HCT116 (cell line): ENCODE data around the gene TRAPPC12. TPM values are rescaled to one million over a fixed set of nuclear protein-coding genes. Genes with fewer than 3 reads are reported as not detected.

Experiments
- ATAC-seq: fragments of 200-7000 bp; cut with Tn5 transposase; 2 replicates; pipeline ENCODE4 v1.9.1; 2020; ENCODE audit warnings: mild to moderate bottlenecking, moderate library complexity
- BruUV-seq: library from RNA; stranded (reverse); fragments of 400-500 nt; replicated peaks from 2 replicates; lab custom pipeline; 2021; lab: Mats Ljungman, UMichigan
- CTCF ChIA-PET: fragments of 300-600 bp; sonication (Branson Sonifier 250); formaldehyde crosslinking; loops from one replicate; lab custom pipeline; 2021; ENCODE audit warnings: antibody characterized with exemption; lab: Charles Lee
- POLR2A ChIA-PET: fragments of 300-600, 350-600 bp; sonication (Branson Sonifier 250); formaldehyde crosslinking; loops from one replicate; lab custom pipeline; 2021; ENCODE audit warnings: antibody characterized with exemption; lab: Charles Lee
- RAD21 ChIA-PET, 2 experiments: fragments of 300-600 bp; sonication (Branson Sonifier 250); formaldehyde crosslinking; loops; one replicate each; lab custom pipeline; 2023; ENCODE audit warnings: low total read pairs in 2 of 2; ENCODE audit not compliant: uncharacterized antibody in 2 of 2, unreplicated experiment in 2 of 2, low non-redundant PET in 1 of 2; lab: Charles Lee
- DNase-seq: peaks from one replicate; pipeline ENCODE4 v3.0.0-alpha.2; 2010; ENCODE audit warnings: low read depth, low spot score
- H2AFZ ChIP-seq: fragments of 200-600 bp; shearing (Covaris generic), sonication (generic); 2 replicates; pipeline ENCODE4 v1.6.1; 2017; ENCODE audit warnings: low read depth, mixed run types, mixed read lengths, antibody characterized with exemption, low read length; ENCODE audit not compliant: poor library complexity, severe bottlenecking
- H3K27ac ChIP-seq: 2 replicates; pipeline ENCODE4 v1.5.1; 2012; ENCODE audit warnings: low read depth, low read length
- H3K27me3 ChIP-seq: fragments of 200-600 bp; sonication (generic); 2 replicates; pipeline ENCODE4 v1.6.1; 2016; ENCODE audit warnings: mixed run types, low read length, mixed read lengths; ENCODE audit not compliant: insufficient read depth
- H3K36me3 ChIP-seq, 2 experiments: fragments of 200-500 bp in 1 of 2; fragments of 200-600 bp in 1 of 2; sonication (Bioruptor generic) in 1 of 2; sonication (generic) in 1 of 2; 2 replicates each; pipeline versions ENCODE4 v1.5.1 to v1.6.1; 2014 to 2016; ENCODE audit warnings: low read length in 2 of 2, inconsistent platforms in 1 of 2, mixed read lengths in 1 of 2, mixed run types in 1 of 2; ENCODE audit not compliant: insufficient read depth in 2 of 2, control insufficient read depth in 1 of 2
- H3K4me1 ChIP-seq, 2 experiments: fragments of 200-600 bp in 1 of 2; sonication (generic) in 1 of 2; 2 replicates each; pipeline versions ENCODE4 v1.5.1 to v1.6.1; 2012 to 2017; ENCODE audit warnings: low read length in 2 of 2, inconsistent platforms in 1 of 2, mild to moderate bottlenecking in 1 of 2, mixed read lengths in 1 of 2, mixed run types in 1 of 2, moderate library complexity in 1 of 2; ENCODE audit not compliant: insufficient read depth in 2 of 2, control insufficient read depth in 1 of 2
- H3K4me2 ChIP-seq: fragments of 200-600 bp; sonication (generic); 2 replicates; pipeline ENCODE4 v1.6.1; 2017; ENCODE audit warnings: mixed run types, low read length, mixed read lengths
- H3K4me3 ChIP-seq, 2 experiments: fragments of 200-600 bp in 1 of 2; sonication (generic) in 1 of 2; replicated peaks in 1 of 2; 2 replicates each; pipeline ENCODE4 v1.5.1; 2011 to 2016; ENCODE audit warnings: low read length in 2 of 2, control low read depth in 1 of 2, low read depth in 1 of 2, mild to moderate bottlenecking in 1 of 2, mixed read lengths in 1 of 2, mixed run types in 1 of 2
- H3K79me2 ChIP-seq: fragments of 200-600 bp; sonication (generic); 2 replicates; pipeline ENCODE4 v1.6.1; 2017; ENCODE audit warnings: mild to moderate bottlenecking, mixed run types, low read length, moderate library complexity, mixed read lengths; ENCODE audit not compliant: insufficient read depth
- H3K9ac ChIP-seq: fragments of 200-600 bp; sonication (generic); 2 replicates; pipeline ENCODE4 v1.6.1; 2016; ENCODE audit warnings: low read length, mixed read lengths
- H3K9me2 ChIP-seq: fragments of 200-600 bp; sonication (generic), shearing (Covaris generic); 2 replicates; pipeline ENCODE4 v1.6.1; 2017; ENCODE audit warnings: mixed run types, mild to moderate bottlenecking, moderate library complexity; ENCODE audit not compliant: insufficient read depth
- H3K9me3 ChIP-seq, 2 experiments: fragments of 200-500 bp in 1 of 2; fragments of 200-600 bp in 1 of 2; sonication (Bioruptor generic) in 1 of 2; sonication (generic) in 1 of 2; 2 replicates each; pipeline ENCODE4 v1.6.1; 2014 to 2017; ENCODE audit warnings: low read length in 2 of 2, mixed read lengths in 2 of 2, inconsistent platforms in 1 of 2, low read depth in 1 of 2, mild to moderate bottlenecking in 1 of 2, mixed run types in 1 of 2, moderate library complexity in 1 of 2; ENCODE audit not compliant: control insufficient read depth in 1 of 2, insufficient read depth in 1 of 2
- H4K20me1 ChIP-seq: fragments of 200-600 bp; sonication (generic), shearing (Covaris generic); 2 replicates; pipeline ENCODE4 v1.6.1; 2017; ENCODE audit warnings: mixed run types, mild to moderate bottlenecking, moderate library complexity; ENCODE audit not compliant: insufficient read depth
- ATF3 ChIP-seq: IDR thresholded peaks from 2 replicates; pipeline ENCODE4 v1.6.1; 2012
- CBX3 ChIP-seq: IDR thresholded peaks from 2 replicates; pipeline ENCODE4 v1.6.1; 2012; ENCODE audit warnings: low read depth
- ELF1 ChIP-seq: IDR thresholded peaks from 2 replicates; pipeline ENCODE4 v1.6.1; 2012; ENCODE audit warnings: low read depth, borderline replicate concordance
- EZH2 ChIP-seq: fragments of 200-600 bp; sonication (generic); IDR thresholded peaks from 2 replicates; pipeline ENCODE4 v1.6.1; 2017; ENCODE audit warnings: antibody characterized with exemption, mixed run types
- EZH2phosphoT487 ChIP-seq: fragments of 200-600 bp; IDR thresholded peaks from 2 replicates; pipeline ENCODE4 v1.6.1; 2018; ENCODE audit warnings: antibody characterized with exemption, borderline replicate concordance
- JUND ChIP-seq: IDR thresholded peaks from 2 replicates; pipeline ENCODE4 v1.6.1; 2012
- MAX ChIP-seq: IDR thresholded peaks from 2 replicates; pipeline ENCODE4 v1.6.1; 2012
- POLR2A ChIP-seq: IDR thresholded peaks from 2 replicates; pipeline ENCODE4 v1.7.0; 2011; ENCODE audit warnings: borderline replicate concordance; ENCODE audit not compliant: insufficient read depth, insufficient read length; ENCODE audit errors: extremely low read depth
- RAD21 ChIP-seq: IDR thresholded peaks from 2 replicates; pipeline ENCODE4 v1.6.1; 2012; ENCODE audit warnings: low read depth, mild to moderate bottlenecking
- SRF ChIP-seq: IDR thresholded peaks from 2 replicates; pipeline ENCODE4 v1.6.1; 2012; ENCODE audit warnings: low read depth
- ZBTB33 ChIP-seq: IDR thresholded peaks from 2 replicates; pipeline ENCODE4 v1.6.1; 2011; ENCODE audit warnings: mild to moderate bottlenecking, low read length, moderate library complexity; ENCODE audit not compliant: insufficient replicate concordance; ENCODE audit errors: extremely low read depth
- ZNF274 ChIP-seq: fragments of 200-500 bp; sonication (Bioruptor generic); IDR thresholded peaks from 2 replicates; pipeline ENCODE4 v1.6.1; 2014; ENCODE audit warnings: mild to moderate bottlenecking, low read depth, low read length, inconsistent platforms
- intact Hi-C: fragments of 100-400 bp; cut with micrococcal nuclease; formaldehyde crosslinking; loops from 2 replicates; pipeline ENCODE4 v1.10.0; 2022
- total RNA-seq: library from RNA; stranded (reverse); gene quantifications from one replicate; pipeline ENCODE4 v1.2.1, GENCODE V29; 2021; ENCODE audit not compliant: unreplicated experiment

TRAPPC12 gene
- total RNA-seq, 1 experiment from 2014 or later, result 47.4 TPM

- no peaks in the 10 kb centered on the region for H3K4me1 ChIP-seq
- H3K4me3 ChIP-seq, result no peak overlapping the region
- ATAC-seq (no peak), DNase-seq (no peak)
- no peak overlapping the region for H3K4me2 ChIP-seq
- intact Hi-C loops, result loop anchor here (2.0 kb wide), 1 partner anchor 619 kb away; no protein-coding TSS in a partner anchor
- no peaks in the 10 kb centered on the region for H3K9me2 ChIP-seq
- ChIA-PET RAD21 (no interaction called here), POLR2A (no interaction called here), CTCF (no interaction called here)
- TF ChIP-seq ZNF274 (no peak), SRF (no peak), ATF3 (no peak), ELF1 (no peak), POLR2A (no peak), CBX3 (no peak)
- H3K79me2 ChIP-seq, result no peaks in the 10 kb centered on the region
- no peaks in the 10 kb centered on the region for H3K27me3 ChIP-seq
- H3K36me3 ChIP-seq, result no peaks in the 10 kb centered on the region
- no peaks in the 10 kb centered on the region for H4K20me1 ChIP-seq
- BruUV-seq, result no TSS peak
- H3K9ac ChIP-seq, result no peak overlapping the region
- no peaks in the 10 kb centered on the region for H3K9me3 ChIP-seq
- H3K27ac ChIP-seq, result no peak overlapping the region
- H2AFZ ChIP-seq, result no peak overlapping the region
Measured at GRCh38 chr2:3463944-3464343, 84.5 kb downstream of the TRAPPC12 start.

- no TSS peak for BruUV-seq
- H3K4me1 ChIP-seq, result no peaks in the 10 kb centered on the region
- RAD21 ChIA-PET, result no interaction called here
- no peak overlapping the region for H3K4me3 ChIP-seq
- no peaks in the 10 kb centered on the region for H3K9me2 ChIP-seq
- H3K79me2 ChIP-seq, result no peaks in the 10 kb centered on the region
- intact Hi-C loops, result no loop called here
- H3K36me3 ChIP-seq, result no peaks in the 10 kb centered on the region
- no peaks in the 10 kb centered on the region for H3K9me3 ChIP-seq
- no peak overlapping the region for H3K4me2 ChIP-seq
- no peaks in the 10 kb centered on the region for H4K20me1 ChIP-seq
- TF ChIP-seq SRF, result no peak
- TF ChIP-seq ZNF274, result no peak
- TF ChIP-seq JUND, result no peak
- no peak for TF ChIP-seq EZH2
- TF ChIP-seq ZBTB33, result no peak
- no peak for TF ChIP-seq EZH2phosphoT487
- TF ChIP-seq MAX, result no peak
- TF ChIP-seq RAD21, result no peak
- TF ChIP-seq, all 23 proteins: peak for 0
- POLR2A ChIA-PET, result no interaction called here
- H2AFZ ChIP-seq, result no peak overlapping the region
- H3K27me3 ChIP-seq, result no peaks in the 10 kb centered on the region
- ATAC-seq (no peak), DNase-seq (no peak)
- CTCF ChIA-PET, result no interaction called here
- H3K9ac ChIP-seq, result no peak overlapping the region
- no peak overlapping the region for H3K27ac ChIP-seq
Measured at GRCh38 chr2:3464401-3465005, 85.0 kb downstream of the TRAPPC12 start.
